Measurements from ENCODE around the gene SCAI. TPM values are rescaled to one million over a fixed set of nuclear protein-coding genes. Genes with fewer than 3 reads are reported as not detected.
"Not testable (repeated sequence)": the region's sequence is repeated elsewhere in the genome, so short reads cannot be mapped to it uniquely, and the experiment has no call there.

SCAI gene
- total RNA-seq, 2 experiments from 2014 or later = 10.7 to 10.8 TPM

DNA sequence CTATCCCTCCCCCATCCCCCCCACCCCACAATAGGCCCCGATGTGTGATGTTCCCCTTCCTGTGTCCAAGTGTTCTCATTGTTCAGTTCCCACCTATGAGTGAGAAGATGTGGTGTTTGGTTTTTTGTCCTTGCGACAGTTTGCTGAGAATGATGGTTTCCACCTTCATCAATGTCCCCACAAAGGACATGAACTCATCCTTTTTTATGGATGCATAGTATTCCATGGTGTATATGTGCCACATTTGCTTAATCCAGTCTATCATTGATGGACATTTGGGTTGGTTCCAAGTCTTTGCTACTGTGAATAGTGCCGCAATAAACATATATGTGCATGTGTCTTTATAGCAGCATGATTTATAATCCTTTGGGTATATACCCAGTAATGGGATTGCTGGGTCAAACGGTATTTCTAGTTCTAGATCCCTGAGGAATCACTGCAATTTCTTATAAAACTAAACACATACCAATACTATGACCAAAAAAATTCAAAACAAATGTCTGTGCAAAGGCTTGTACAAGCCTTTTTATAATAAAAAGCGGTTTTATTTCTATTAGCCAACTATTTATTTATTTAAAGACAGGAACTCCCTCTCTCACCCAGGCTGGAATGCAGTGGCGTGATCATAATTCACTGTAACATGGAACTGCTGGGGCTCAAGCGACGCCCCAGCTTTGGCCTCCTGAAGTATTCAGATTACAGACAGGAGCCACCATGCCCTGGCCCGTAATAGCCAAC lies 183.5 kb downstream of the SCAI start:
- POLR2A ChIA-PET; H3K27me3 Mint-ChIP-seq (ENCODE audit: low read depth); H3K27ac Mint-ChIP-seq; ATAC-seq; DNase-seq; H3K36me3 Mint-ChIP-seq (ENCODE audit: low read depth); CTCF ChIA-PET; H3K4me3 Mint-ChIP-seq; H3K9me3 Mint-ChIP-seq (ENCODE audit: insufficient read depth): not testable (repeated sequence)
- H3K4me1 Mint-ChIP-seq (ENCODE audit: low read depth) = peaks cover 12% of the 10 kb centered on the region

DNA sequence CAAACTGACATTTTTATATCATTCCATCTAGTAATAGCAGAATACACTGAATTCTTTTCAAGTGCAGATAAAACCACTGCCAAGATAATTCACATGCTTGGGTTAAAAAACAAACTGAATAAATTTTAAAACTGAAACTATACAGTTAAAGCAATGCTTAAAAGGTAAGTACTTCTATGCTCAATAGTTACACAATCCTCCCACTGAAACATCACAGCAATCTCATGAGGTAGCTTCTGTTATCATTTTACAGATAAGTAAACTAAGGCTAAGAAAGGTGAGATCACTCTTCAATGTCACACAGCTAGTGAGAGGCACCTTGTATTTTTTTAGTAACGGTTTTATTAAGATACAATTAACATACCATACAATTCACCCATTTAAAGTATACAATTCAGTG lies 189.1 kb downstream of the SCAI start:
- Mint-ChIP-seq H3K9me3 (ENCODE audit: insufficient read depth) (no peaks in the 10 kb centered on the region), H3K27me3 (ENCODE audit: low read depth) (no peaks in the 10 kb centered on the region), H3K4me3 (no peak overlapping the region), H3K36me3 (ENCODE audit: low read depth) (no peaks in the 10 kb centered on the region), H3K27ac (no peak overlapping the region), H3K4me1 (ENCODE audit: low read depth) (no peaks in the 10 kb centered on the region)
- no peak for DNase-seq
- no peak for ATAC-seq
- ChIA-PET CTCF (no interaction called here), POLR2A (no interaction called here)

DNA sequence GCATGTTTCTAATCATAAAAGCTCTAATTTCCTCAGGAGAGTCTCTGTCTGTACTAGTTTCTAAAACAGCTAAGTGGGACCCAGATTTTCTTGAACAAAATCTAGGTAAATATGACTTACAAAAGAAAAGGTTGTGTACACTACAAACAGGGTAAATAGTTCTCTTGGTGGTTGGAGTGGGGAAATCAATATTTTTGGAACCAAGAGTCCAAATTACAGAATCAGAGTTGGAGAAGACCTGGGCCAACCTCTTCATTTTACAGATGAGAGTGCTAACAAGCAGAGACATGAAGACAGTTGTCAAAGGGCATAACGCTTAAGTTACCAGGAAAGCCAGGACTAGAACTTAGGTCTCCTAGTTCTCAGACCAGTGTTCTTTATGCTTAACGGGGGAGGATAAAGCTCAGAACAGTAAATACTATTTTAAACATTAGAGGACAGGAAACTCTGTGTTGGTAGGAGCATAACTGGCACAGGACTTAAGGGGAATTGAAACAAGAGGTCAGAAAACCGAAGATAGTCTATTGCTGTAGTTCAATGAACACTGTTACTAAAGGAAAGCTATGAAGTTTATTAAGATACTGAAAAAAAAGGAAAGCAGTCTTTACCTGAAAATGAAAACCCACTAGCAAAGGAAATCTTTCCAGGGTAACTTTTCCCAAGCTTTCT lies 193.1 kb downstream of the SCAI start:
- H3K27ac Mint-ChIP-seq = no peak overlapping the region
- no peaks in the 10 kb centered on the region for H3K36me3 Mint-ChIP-seq (ENCODE audit: low read depth)
- no peak overlapping the region for H3K4me3 Mint-ChIP-seq
- ChIA-PET POLR2A (no interaction called here), CTCF (interaction anchor here (0.5 to 1.2 kb wide), 4 partner anchors 17 to 559 kb away, joined by 3 to 4 read pairs (median 3); no protein-coding TSS in a partner anchor)
- no peak for ATAC-seq
- no peaks in the 10 kb centered on the region for H3K27me3 Mint-ChIP-seq (ENCODE audit: low read depth)
- no peak for DNase-seq
- H3K4me1 Mint-ChIP-seq (ENCODE audit: low read depth) = no peaks in the 10 kb centered on the region
- H3K9me3 Mint-ChIP-seq (ENCODE audit: insufficient read depth) = no peaks in the 10 kb centered on the region

DNA sequence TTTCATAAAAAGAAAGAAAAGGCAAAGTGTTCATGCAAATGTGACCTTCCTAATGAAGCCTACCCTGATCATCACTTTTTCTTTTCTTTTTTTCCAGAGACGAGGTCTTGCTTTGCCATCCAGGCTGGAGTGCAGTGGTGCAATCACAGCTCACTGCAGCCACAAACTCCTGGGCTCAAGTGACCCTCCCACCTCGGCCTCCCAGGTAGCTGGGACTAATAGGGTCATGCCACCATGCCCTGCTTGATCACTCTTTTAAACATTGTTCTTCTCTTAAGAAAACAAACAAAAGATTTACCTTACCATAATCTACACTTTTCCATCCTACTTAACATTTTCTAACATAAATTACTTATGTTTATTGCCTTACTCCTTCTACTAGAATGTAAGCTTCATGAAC lies 193.9 kb downstream of the SCAI start:
- H3K9me3 Mint-ChIP-seq (ENCODE audit: insufficient read depth) = no peaks in the 10 kb centered on the region
- ChIA-PET POLR2A (no interaction called here), CTCF (interaction anchor here (1.2 kb wide), 1 partner anchor 140 kb away, joined by 3 read pairs; no protein-coding TSS in a partner anchor)
- H3K4me3 Mint-ChIP-seq = no peak overlapping the region
- ATAC-seq (no peak), DNase-seq (no peak)
- H3K27ac Mint-ChIP-seq = no peak overlapping the region
- H3K27me3 Mint-ChIP-seq (ENCODE audit: low read depth) = no peaks in the 10 kb centered on the region
- H3K36me3 Mint-ChIP-seq (ENCODE audit: low read depth) = no peaks in the 10 kb centered on the region
- H3K4me1 Mint-ChIP-seq (ENCODE audit: low read depth) = no peaks in the 10 kb centered on the region

DNA sequence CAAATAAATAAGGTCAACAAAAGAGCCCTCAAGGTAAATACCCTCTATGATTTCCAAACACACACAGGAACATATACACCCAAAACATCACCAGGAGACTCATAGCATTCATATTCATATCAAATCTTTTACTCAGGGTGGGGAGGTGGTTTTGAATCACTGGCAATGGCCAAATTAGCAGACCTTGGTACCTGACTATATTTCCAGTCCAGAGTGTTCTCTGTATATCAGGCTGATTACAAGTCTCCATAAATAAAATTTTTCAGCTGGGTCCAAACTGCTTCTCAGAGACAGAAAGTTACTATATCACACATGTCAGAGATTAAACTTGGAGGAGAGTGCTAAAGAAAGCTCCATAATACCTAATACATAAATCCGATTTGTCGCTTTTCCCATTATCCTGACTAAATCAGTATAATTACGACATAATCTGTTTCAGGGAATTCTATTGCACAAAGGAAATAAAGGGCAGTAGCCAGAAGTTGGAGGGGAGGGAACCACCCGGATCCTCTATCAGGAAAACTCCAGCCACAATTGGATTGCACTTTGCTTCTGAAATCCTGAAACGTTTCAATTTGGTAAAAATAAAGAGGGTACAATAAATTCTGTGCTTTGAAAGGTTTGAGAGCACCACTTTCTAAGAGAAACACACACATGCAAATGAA lies 195.5 kb downstream of the SCAI start:
- ChIA-PET CTCF (interaction anchor here (1.2 kb wide), 1 partner anchor 200 kb away, joined by 3 read pairs; no protein-coding TSS in a partner anchor), POLR2A (no interaction called here)
- H3K27me3 Mint-ChIP-seq (ENCODE audit: low read depth) = no peaks in the 10 kb centered on the region
- no peak for ATAC-seq
- H3K36me3 Mint-ChIP-seq (ENCODE audit: low read depth) = peaks cover 2% of the 10 kb centered on the region
- no peaks in the 10 kb centered on the region for H3K9me3 Mint-ChIP-seq (ENCODE audit: insufficient read depth)
- H3K4me1 Mint-ChIP-seq (ENCODE audit: low read depth) = peaks cover 2% of the 10 kb centered on the region
- DNase-seq = no peak
- H3K27ac Mint-ChIP-seq = no peak overlapping the region
- H3K4me3 Mint-ChIP-seq = no peak overlapping the region

DNA sequence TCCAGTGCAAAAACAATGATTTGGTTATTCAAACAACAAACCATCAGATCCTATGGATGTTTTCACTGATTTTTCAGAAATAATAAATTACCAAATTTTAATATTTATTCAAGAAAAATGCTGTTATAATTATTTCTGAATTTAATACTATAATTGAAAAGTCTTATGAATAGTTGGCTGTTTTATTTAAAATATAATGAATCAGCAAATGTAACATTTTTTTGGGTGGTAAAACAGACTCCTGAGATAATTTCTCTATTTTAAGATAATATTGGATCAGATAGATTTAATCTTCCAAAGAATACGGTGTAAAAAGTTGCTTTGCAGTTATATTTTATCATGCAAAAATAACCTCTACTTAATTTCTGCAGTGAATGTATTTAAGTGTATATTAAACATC lies 197.2 kb downstream of the SCAI start:
- no peak for DNase-seq
- no peak overlapping the region for H3K4me3 Mint-ChIP-seq
- H3K36me3 Mint-ChIP-seq (ENCODE audit: low read depth) = peaks cover 10% of the 10 kb centered on the region
- no peaks in the 10 kb centered on the region for H3K27me3 Mint-ChIP-seq (ENCODE audit: low read depth)
- ChIA-PET POLR2A (no interaction called here), CTCF (no interaction called here)
- no peak overlapping the region for H3K27ac Mint-ChIP-seq
- no peaks in the 10 kb centered on the region for H3K9me3 Mint-ChIP-seq (ENCODE audit: insufficient read depth)
- peaks cover 8% of the 10 kb centered on the region for H3K4me1 Mint-ChIP-seq (ENCODE audit: low read depth)
- ATAC-seq = no peak

DNA sequence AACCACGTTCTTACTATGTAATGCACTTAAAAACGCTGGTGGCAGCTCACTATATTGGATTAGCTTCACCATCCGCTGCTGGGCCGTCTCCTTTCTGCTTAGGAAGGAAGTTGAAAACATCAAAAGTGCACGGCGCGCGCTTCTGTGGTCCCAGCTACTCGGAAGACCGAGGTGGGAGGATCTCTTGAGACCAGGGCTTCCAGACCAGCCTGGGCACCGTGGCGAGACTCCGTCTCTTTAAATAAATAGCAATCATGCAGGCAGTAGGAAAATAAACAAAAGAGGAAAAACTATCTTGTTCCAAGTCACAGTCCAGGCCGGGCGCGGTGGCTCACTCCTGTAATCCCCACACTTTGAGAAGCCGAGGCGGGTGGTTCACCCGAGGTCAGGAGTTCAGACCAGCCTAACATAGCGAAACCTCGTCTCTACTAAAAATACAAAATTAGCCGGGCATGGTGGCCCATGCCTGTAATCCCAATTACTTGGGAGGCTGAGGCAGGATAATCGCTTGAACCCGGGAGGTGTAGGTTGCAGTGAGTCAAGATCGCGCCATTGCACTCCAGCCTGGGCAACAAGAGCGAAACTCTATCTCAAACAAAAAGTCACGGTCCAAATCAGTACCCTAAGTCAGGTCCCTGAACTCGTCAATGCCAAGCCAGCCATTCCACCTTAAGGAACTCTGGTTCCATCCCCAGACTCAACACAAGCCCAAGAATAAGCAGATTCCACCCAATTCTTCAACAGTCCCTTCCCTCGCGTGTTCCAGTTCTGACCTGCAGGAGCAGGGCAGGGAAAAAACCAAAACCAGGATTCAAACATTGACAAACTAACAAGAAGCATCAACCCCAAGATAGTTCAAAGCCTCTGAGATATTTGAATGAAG lies 201.4 kb downstream of the SCAI start:
- DNase-seq (peak; percentile 86), ATAC-seq (peak; percentile 60)
- ChIA-PET CTCF (interaction anchor here (1.0 to 1.3 kb wide), 2 partner anchors 9 to 202 kb away, joined by 4 to 6 read pairs; no protein-coding TSS in a partner anchor), POLR2A (interaction anchor here (0.7 to 1.8 kb wide), 13 partner anchors 9 to 299 kb away, joined by 3 to 15 read pairs (median 4); partner anchors contain the start of genes HSPA5 and RPL35)
- H3K4me3 Mint-ChIP-seq = peak overlapping the region; percentile 90
- peak overlapping the region; percentile 94 for H3K27ac Mint-ChIP-seq
- H3K36me3 Mint-ChIP-seq (ENCODE audit: low read depth) = peaks cover 20% of the 10 kb centered on the region
- no peaks in the 10 kb centered on the region for H3K27me3 Mint-ChIP-seq (ENCODE audit: low read depth)
- H3K4me1 Mint-ChIP-seq (ENCODE audit: low read depth) = peaks cover 21% of the 10 kb centered on the region
- H3K9me3 Mint-ChIP-seq (ENCODE audit: insufficient read depth) = no peaks in the 10 kb centered on the region

DNA sequence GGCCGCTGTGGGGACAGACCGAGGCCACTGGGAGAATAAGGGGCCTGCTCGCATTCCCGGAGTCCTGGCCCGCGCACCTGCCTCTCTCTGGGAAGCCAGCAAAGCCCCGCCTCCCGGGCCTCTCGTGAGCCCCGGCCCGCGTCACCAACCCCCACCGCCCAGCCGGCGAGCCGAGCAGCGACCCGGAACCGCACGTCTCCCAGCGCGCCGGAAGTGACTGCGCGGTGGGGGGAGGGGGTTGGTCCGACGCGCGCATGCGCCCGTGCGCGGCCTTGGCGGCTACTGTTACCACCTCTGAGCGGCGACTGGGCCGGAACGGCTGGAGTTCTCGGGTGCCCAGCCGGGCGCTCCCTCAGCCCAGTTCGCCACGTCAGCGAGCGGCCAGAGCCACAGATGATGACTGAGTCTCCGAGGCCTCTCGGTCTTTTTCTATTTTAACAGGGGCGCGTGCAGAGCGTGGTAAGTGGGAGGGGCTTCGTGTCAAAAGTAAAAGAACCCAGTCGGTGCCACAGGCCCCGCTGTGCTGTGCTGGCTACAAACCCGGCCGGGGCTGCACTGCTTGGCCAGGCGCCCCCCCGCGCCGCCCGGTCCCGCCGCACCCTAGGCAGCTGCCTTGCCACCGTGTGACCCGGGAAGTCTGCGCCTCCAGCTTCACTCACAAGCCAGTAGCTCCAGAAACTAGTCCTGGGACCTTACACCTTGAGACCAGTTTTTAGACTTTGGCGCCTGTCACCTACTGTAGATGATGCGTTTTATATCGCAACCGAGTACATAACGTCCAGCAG lies 202.2 kb downstream of the SCAI start, which contains the start of gene GOLGA1:
Gene GOLGA1 (minus strand): TSS at position 190 of the 785 bp plus-strand sequence. CDS start 2,372 bp downstream, outside the sequence.
- CTCF ChIA-PET = interaction anchor here (1.0 to 1.3 kb wide), 2 partner anchors 8 to 203 kb away, joined by 4 to 6 read pairs; no protein-coding TSS in a partner anchor
- ATAC-seq (peak; percentile 90), DNase-seq (peak; percentile 94)
- POLR2A ChIA-PET = interaction anchor here (0.7 to 1.8 kb wide), 14 partner anchors 8 to 300 kb away, joined by 3 to 15 read pairs (median 4); partner anchors contain the start of genes HSPA5 and RPL35
- no peaks in the 10 kb centered on the region for H3K9me3 Mint-ChIP-seq (ENCODE audit: insufficient read depth)
- no peaks in the 10 kb centered on the region for H3K27me3 Mint-ChIP-seq (ENCODE audit: low read depth)
- peak within 1 kb of the TSS; percentile 94 for H3K27ac Mint-ChIP-seq
- H3K4me3 Mint-ChIP-seq = peak within 1 kb of the TSS; percentile 90
- H3K4me1 Mint-ChIP-seq (ENCODE audit: low read depth) = peaks cover 21% of the 10 kb centered on the region
- H3K36me3 Mint-ChIP-seq (ENCODE audit: low read depth) = peaks cover 25% of the 10 kb centered on the region

DNA sequence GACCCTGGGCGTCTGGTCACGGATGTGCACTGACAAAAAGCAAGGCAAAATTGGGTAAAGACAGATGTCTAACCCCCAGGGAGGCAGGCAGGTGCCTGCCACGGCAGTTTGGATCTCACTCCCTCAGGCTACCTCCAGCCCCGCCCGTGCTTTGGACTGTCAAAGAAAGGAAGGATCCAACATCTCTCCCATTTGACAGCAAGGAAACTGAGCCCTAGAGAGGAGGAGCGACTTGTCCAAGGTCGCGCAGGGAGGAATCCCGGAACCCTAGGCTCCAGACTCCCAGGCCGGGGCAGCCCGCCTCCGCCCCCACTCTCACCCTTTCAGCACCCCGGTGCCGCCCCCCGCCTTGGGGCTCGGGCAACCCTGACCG lies 202.8 kb downstream of the SCAI start:
- H3K4me1 Mint-ChIP-seq (ENCODE audit: low read depth) = peaks cover 21% of the 10 kb centered on the region
- peak overlapping the region; percentile 90 for H3K4me3 Mint-ChIP-seq
- CTCF ChIA-PET = interaction anchor here (0.9 to 1.9 kb wide), 2 partner anchors 11 to 204 kb away, joined by 3 to 12 read pairs; no protein-coding TSS in a partner anchor
- DNase-seq (no peak), ATAC-seq (no peak)
- peak overlapping the region; percentile 94 for H3K27ac Mint-ChIP-seq
- POLR2A ChIA-PET = interaction anchor here (1.2 to 1.3 kb wide), 2 partner anchors 11 to 70 kb away, joined by 4 read pairs; no protein-coding TSS in a partner anchor
- peaks cover 30% of the 10 kb centered on the region for H3K36me3 Mint-ChIP-seq (ENCODE audit: low read depth)
- H3K9me3 Mint-ChIP-seq (ENCODE audit: insufficient read depth) = no peaks in the 10 kb centered on the region
- no peaks in the 10 kb centered on the region for H3K27me3 Mint-ChIP-seq (ENCODE audit: low read depth)

DNA sequence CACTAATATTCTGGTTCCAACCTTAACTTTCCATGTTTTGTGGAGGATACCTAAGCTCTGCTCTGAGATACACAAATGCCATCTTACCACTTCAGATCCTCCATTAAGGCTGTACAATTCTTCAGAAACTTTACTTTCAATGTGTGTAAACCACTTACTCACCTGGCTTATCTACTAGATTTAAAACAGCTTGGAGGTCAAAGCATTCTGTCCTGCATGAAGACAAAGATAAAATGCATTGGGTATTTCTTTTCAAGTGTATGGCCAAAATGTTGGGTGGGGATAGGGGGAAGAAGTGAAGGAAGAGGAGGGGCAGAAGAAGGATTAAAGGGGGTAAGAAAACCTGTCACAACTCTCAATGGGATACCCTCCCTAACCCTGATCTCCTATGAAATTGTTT lies 203.4 kb downstream of the SCAI start:
- ATAC-seq = no peak
- H3K4me3 Mint-ChIP-seq = peak overlapping the region; percentile 90
- H3K4me1 Mint-ChIP-seq (ENCODE audit: low read depth) = peaks cover 21% of the 10 kb centered on the region
- H3K27me3 Mint-ChIP-seq (ENCODE audit: low read depth) = no peaks in the 10 kb centered on the region
- DNase-seq = no peak
- peak overlapping the region; percentile 94 for H3K27ac Mint-ChIP-seq
- ChIA-PET POLR2A (interaction anchor here (1.2 to 1.3 kb wide), 2 partner anchors 10 to 70 kb away, joined by 4 read pairs; no protein-coding TSS in a partner anchor), CTCF (interaction anchor here (0.6 to 1.9 kb wide), 3 partner anchors 10 to 204 kb away, joined by 3 to 12 read pairs (median 3); no protein-coding TSS in a partner anchor)
- peaks cover 33% of the 10 kb centered on the region for H3K36me3 Mint-ChIP-seq (ENCODE audit: low read depth)
- H3K9me3 Mint-ChIP-seq (ENCODE audit: insufficient read depth) = no peaks in the 10 kb centered on the region
